Upper lobe of right lung (tissue), 1 donor: Measurements from ENCODE around the gene ANKH. TPM values are rescaled to one million over a fixed set of nuclear protein-coding genes. Genes with fewer than 3 reads are reported as not detected.
A peak's percentile ranks its signal among the peaks of the same experiment; 100 is the strongest.

Source experiments
- ATAC-seq: fragments of 200-7000 bp; cut with Tn5 transposase; one replicate; pipeline ENCODE4 v1.9.1; 2020; ENCODE audit warnings: mild to moderate bottlenecking, moderate library complexity
- DNase-seq: peaks from one replicate; pipeline ENCODE4 v3.0.0-alpha.2; 2020
- H3K27ac ChIP-seq: fragments of 200-600 bp; one replicate; pipeline ENCODE4 v1.8.0; 2022
- H3K27me3 ChIP-seq: fragments of 200-600 bp; one replicate; pipeline ENCODE4 v1.8.0; 2022; ENCODE audit warnings: mild to moderate bottlenecking
- H3K36me3 ChIP-seq: fragments of 200-600 bp; one replicate; pipeline ENCODE4 v1.8.0; 2022
- H3K4me1 ChIP-seq: fragments of 200-600 bp; one replicate; pipeline ENCODE4 v1.8.0; 2022
- H3K4me3 ChIP-seq: fragments of 200-600 bp; one replicate; pipeline ENCODE4 v1.8.0; 2022; ENCODE audit warnings: mild to moderate bottlenecking
- H3K9me3 ChIP-seq: fragments of 200-600 bp; one replicate; pipeline ENCODE4 v1.8.0; 2022
- intact Hi-C: fragments of 100-400 bp; cut with DNase I; formaldehyde crosslinking; loops from one replicate; pipeline ENCODE4 v1.11.0; 2022
- total RNA-seq: library from RNA; stranded (reverse); fragmentation: NEBNext Ultra II Directional; extraction: Animal tissue kit (Norgen Biotek cat#: 25700); gene quantifications from one replicate; pipeline ENCODE4 v1.2.1, GENCODE V29; 2021
- TF ChIP-seq, protein P1 (sequence below): fragments of 200-600 bp; IDR thresholded peaks from one replicate; pipeline ENCODE4 v1.8.0; 2022; ENCODE audit warnings: antibody characterized with exemption
- donor health status: DM: no; HTN: yes; CAD: no; lungs with severe emphysema.

The ANKH gene
- total RNA-seq, 1 donor from 2014 or later = 67.2 TPM

- H3K27ac ChIP-seq = no peak overlapping the region
- DNase-seq = no peak
- ATAC-seq = no peak
- no peak overlapping the region for H3K4me3 ChIP-seq
- H3K36me3 ChIP-seq = no peaks in the 10 kb centered on the region
- no peaks in the 10 kb centered on the region for H3K27me3 ChIP-seq
- TF ChIP-seq, protein P1, sequence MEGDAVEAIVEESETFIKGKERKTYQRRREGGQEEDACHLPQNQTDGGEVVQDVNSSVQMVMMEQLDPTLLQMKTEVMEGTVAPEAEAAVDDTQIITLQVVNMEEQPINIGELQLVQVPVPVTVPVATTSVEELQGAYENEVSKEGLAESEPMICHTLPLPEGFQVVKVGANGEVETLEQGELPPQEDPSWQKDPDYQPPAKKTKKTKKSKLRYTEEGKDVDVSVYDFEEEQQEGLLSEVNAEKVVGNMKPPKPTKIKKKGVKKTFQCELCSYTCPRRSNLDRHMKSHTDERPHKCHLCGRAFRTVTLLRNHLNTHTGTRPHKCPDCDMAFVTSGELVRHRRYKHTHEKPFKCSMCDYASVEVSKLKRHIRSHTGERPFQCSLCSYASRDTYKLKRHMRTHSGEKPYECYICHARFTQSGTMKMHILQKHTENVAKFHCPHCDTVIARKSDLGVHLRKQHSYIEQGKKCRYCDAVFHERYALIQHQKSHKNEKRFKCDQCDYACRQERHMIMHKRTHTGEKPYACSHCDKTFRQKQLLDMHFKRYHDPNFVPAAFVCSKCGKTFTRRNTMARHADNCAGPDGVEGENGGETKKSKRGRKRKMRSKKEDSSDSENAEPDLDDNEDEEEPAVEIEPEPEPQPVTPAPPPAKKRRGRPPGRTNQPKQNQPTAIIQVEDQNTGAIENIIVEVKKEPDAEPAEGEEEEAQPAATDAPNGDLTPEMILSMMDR = no peak
- intact Hi-C loops = no loop called here
- no peaks in the 10 kb centered on the region for H3K4me1 ChIP-seq
- H3K9me3 ChIP-seq = no peaks in the 10 kb centered on the region
Observed at GRCh38 chr5:14895301-14895700, 23.7 kb upstream of the ANKH start.

DNA sequence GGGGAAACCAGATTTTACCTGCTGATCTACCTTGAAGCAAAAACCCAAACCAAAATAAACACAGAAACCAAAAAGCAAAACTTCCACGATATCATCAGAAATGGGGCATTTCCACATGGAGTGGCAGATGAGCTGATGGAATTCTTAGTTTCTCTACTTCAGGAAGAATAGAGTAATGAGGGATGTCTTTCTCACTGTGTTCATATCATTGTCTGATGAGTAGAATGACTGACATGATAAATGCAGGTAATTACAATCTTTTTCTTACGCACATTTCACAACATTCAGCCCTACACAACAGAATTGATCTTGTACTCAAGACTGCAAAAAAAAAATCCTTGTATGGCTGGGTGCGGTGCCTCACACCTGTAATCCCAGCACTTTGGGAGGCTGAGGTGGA lies 23.2 kb upstream of the ANKH start:
- ATAC-seq (no peak), DNase-seq (no peak)
- Histone ChIP-seq H3K4me1 (no peaks in the 10 kb centered on the region), H3K27ac (no peak overlapping the region), H3K4me3 (no peak overlapping the region), H3K9me3 (no peaks in the 10 kb centered on the region), H3K36me3 (no peaks in the 10 kb centered on the region), H3K27me3 (no peaks in the 10 kb centered on the region)
- intact Hi-C loops = no loop called here
- TF ChIP-seq, protein P1 = no peak

- no peak for ATAC-seq
- no peaks in the 10 kb centered on the region for H3K4me1 ChIP-seq
- H3K4me3 ChIP-seq = no peak overlapping the region
- no peak for DNase-seq
- TF ChIP-seq, protein P1 = no peak
- H3K9me3 ChIP-seq = no peaks in the 10 kb centered on the region
- H3K27ac ChIP-seq = no peak overlapping the region
- H3K36me3 ChIP-seq = no peaks in the 10 kb centered on the region
- intact Hi-C loops = no loop called here
- H3K27me3 ChIP-seq = no peaks in the 10 kb centered on the region
Observed at GRCh38 chr5:14893381-14893780, 21.8 kb upstream of the ANKH start.

DNA sequence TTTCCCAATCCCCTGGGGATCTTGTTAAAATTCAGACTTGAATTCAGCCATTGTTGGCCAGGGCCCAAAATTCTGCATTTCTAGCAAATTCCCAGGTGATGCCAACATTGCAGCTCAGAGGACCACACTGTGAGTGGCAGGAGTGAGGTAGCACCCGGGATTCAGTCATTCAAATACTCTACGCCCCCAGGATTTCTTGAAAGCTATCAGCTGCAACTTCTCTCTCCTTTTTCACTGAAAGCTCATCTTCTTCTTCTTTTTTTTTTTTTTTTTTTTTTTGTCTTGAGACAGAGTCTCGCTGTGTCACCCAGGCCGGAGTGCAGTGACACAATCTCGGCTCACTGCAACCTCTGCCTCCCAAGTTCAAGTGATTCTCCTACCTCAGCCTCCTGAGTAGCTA lies 19.3 kb upstream of the ANKH start:
- intact Hi-C loops = no loop called here
- no peak overlapping the region for H3K27ac ChIP-seq
- H3K27me3 ChIP-seq = no peaks in the 10 kb centered on the region
- no peak overlapping the region for H3K4me3 ChIP-seq
- ATAC-seq = peak; percentile 71
- no peaks in the 10 kb centered on the region for H3K9me3 ChIP-seq
- TF ChIP-seq, protein P1 = no peak
- H3K36me3 ChIP-seq = no peaks in the 10 kb centered on the region
- H3K4me1 ChIP-seq = no peaks in the 10 kb centered on the region
- DNase-seq = no peak

DNA sequence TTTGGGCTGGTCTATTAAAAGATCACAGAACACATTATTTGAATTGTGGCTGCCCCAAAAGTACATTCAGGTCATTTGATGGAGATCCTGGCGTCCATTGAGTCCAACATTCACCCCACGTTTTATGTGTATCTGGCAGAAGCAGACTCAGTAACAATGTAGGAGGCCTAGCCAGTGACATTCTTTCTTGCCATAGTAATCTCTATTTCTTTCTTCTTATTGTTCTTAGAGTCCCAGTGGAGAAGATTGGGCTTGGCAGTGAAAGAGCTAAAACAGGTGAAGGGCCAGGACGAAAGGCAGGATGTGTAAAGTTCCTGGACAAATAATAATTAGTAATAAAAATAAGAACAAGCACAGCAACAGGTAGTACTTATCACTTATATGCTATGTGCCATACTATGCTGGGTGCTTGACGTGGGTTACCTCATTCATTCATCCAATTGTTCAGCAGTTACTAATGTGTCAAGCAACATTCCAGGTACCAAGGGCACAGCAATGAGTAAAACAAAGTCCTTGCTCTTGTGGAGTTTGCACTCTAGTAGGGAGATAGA lies 12.6 kb upstream of the ANKH start:
- no peak overlapping the region for H3K27ac ChIP-seq
- DNase-seq (no peak), ATAC-seq (no peak)
- intact Hi-C loops = no loop called here
- no peaks in the 10 kb centered on the region for H3K27me3 ChIP-seq
- H3K9me3 ChIP-seq = no peaks in the 10 kb centered on the region
- H3K4me3 ChIP-seq = no peak overlapping the region
- TF ChIP-seq, protein P1 = no peak
- H3K36me3 ChIP-seq = no peaks in the 10 kb centered on the region
- no peaks in the 10 kb centered on the region for H3K4me1 ChIP-seq
